HG03469 (cell line): ENCODE measurements around the gene ANXA6.
A peak's percentile ranks its signal among the peaks of the same experiment; 100 is the strongest.

ENCODE experiments used
- ATAC-seq: cut with Tn5 transposase; IDR thresholded peaks from one replicate; pipeline ENCODE4 v1.9.1; 2021; ENCODE audit warnings: mild to moderate bottlenecking, moderate library complexity, moderate number of reproducible peaks; ENCODE audit not compliant: unreplicated experiment

ANXA6 gene

GRCh38 chr5:151084363-151084762, 73.2 kb downstream of the ANXA6 start:
- no peak for ATAC-seq

- ATAC-seq, result no peak
Observed at GRCh38 chr5:151083081-151083676, 74.4 kb downstream of the ANXA6 start.

- no peak for ATAC-seq
Observed at GRCh38 chr5:151082282-151082902, 75.2 kb downstream of the ANXA6 start.

- no peak for ATAC-seq
Observed at GRCh38 chr5:151081431-151082281, 75.9 kb downstream of the ANXA6 start.

GRCh38 chr5:151080613-151081430, 76.8 kb downstream of the ANXA6 start, which contains the start of gene TNIP1:
TNIP1 (minus strand) TSS chr5:151081034; CDS start chr5:151065095, 15,939 bp downstream.
- ATAC-seq, result peak; percentile 72

- ATAC-seq, result no peak
Observed at GRCh38 chr5:151079838-151080612, 77.6 kb downstream of the ANXA6 start.

GRCh38 chr5:151078490-151079262, 78.9 kb downstream of the ANXA6 start:
- ATAC-seq, result peak; percentile 24

GRCh38 chr5:151077967-151078366, 79.6 kb downstream of the ANXA6 start:
- no peak for ATAC-seq

GRCh38 chr5:151077419-151077818, 80.2 kb downstream of the ANXA6 start:
- ATAC-seq, result no peak

- no peak for ATAC-seq
Observed at GRCh38 chr5:151076616-151077015, 81.0 kb downstream of the ANXA6 start.

- ATAC-seq, result no peak
Observed at GRCh38 chr5:151075698-151076331, 81.8 kb downstream of the ANXA6 start.

GRCh38 chr5:151074557-151074956, 83.0 kb downstream of the ANXA6 start:
- no peak for ATAC-seq

GRCh38 chr5:151073280-151073679, 84.3 kb downstream of the ANXA6 start:
- ATAC-seq, result no peak

GRCh38 chr5:151072630-151073025, 85.0 kb downstream of the ANXA6 start:
- no peak for ATAC-seq

GRCh38 chr5:151071848-151072629, 85.5 kb downstream of the ANXA6 start:
- ATAC-seq, result no peak

- ATAC-seq, result no peak
Observed at GRCh38 chr5:151071021-151071420, 86.6 kb downstream of the ANXA6 start.

GRCh38 chr5:151070449-151070848, 87.1 kb downstream of the ANXA6 start:
- ATAC-seq, result no peak
